ENCODE results near the gene SUGCT.
"Not testable (repeated sequence)": the region's sequence is repeated elsewhere in the genome, so short reads cannot be mapped to it uniquely, and the experiment has no call there.

Gene SUGCT

GRCh38 chr7:40569326-40569725, 434.5 kb downstream of the SUGCT start:
- DNase-seq (ENCODE audit: low read depth in 2 of 2) = no peak

- DNase-seq (ENCODE audit: low read depth in 2 of 2) = no peak
These were observed 435.4 kb downstream of the SUGCT start for GRCh38 chr7:40570223-40570622.

GRCh38 chr7:40571796-40572195, 437.0 kb downstream of the SUGCT start:
- no peak for DNase-seq (ENCODE audit: low read depth in 2 of 2)

GRCh38 chr7:40572810-40573465, 438.1 kb downstream of the SUGCT start:
- no peak for DNase-seq (ENCODE audit: low read depth in 2 of 2)

GRCh38 chr7:40579401-40579800, 444.6 kb downstream of the SUGCT start:
- DNase-seq (ENCODE audit: low read depth in 2 of 2) = no peak

- no peak for DNase-seq (ENCODE audit: low read depth in 2 of 2)
These were observed 446.0 kb downstream of the SUGCT start for GRCh38 chr7:40580776-40581175.

- no peak for DNase-seq (ENCODE audit: low read depth in 2 of 2)
These were observed 447.7 kb downstream of the SUGCT start for GRCh38 chr7:40582539-40582938.

GRCh38 chr7:40583667-40584444, 449.1 kb downstream of the SUGCT start:
- no peak for DNase-seq (ENCODE audit: low read depth in 2 of 2)

- no peak for DNase-seq (ENCODE audit: low read depth in 2 of 2)
These were observed 450.0 kb downstream of the SUGCT start for GRCh38 chr7:40584667-40585433.

GRCh38 chr7:40586197-40586596, 451.4 kb downstream of the SUGCT start:
- DNase-seq (ENCODE audit: low read depth in 2 of 2) = no peak

- no peak for DNase-seq (ENCODE audit: low read depth in 2 of 2)
These were observed 452.6 kb downstream of the SUGCT start for GRCh38 chr7:40587419-40587818.

GRCh38 chr7:40595129-40595528, 460.3 kb downstream of the SUGCT start:
- no peak for DNase-seq (ENCODE audit: low read depth in 2 of 2)

- no peak for DNase-seq (ENCODE audit: low read depth in 2 of 2)
These were observed 461.0 kb downstream of the SUGCT start for GRCh38 chr7:40595832-40596231.

- DNase-seq (ENCODE audit: low read depth in 2 of 2) = no peak
These were observed 462.7 kb downstream of the SUGCT start for GRCh38 chr7:40597517-40597916.

- DNase-seq (ENCODE audit: low read depth in 2 of 2) = no peak
These were observed 464.1 kb downstream of the SUGCT start for GRCh38 chr7:40598915-40599314.

- DNase-seq (ENCODE audit: low read depth in 2 of 2) = no peak
These were observed 465.0 kb downstream of the SUGCT start for GRCh38 chr7:40599836-40600235.

- not testable (repeated sequence) for DNase-seq (ENCODE audit: low read depth in 2 of 2)
These were observed 467.5 kb downstream of the SUGCT start for GRCh38 chr7:40602351-40602750.

GRCh38 chr7:40604601-40605438, 470.0 kb downstream of the SUGCT start:
- peak in 1 of 2 donors; percentile 7 for DNase-seq (ENCODE audit: low read depth in 2 of 2)

GRCh38 chr7:40608321-40609075, 473.7 kb downstream of the SUGCT start:
- no peak for DNase-seq (ENCODE audit: low read depth in 2 of 2)

GRCh38 chr7:40610461-40610860, 475.7 kb downstream of the SUGCT start:
- DNase-seq (ENCODE audit: low read depth in 2 of 2) = no peak
